ENCODE results near the gene WDFY3. TPM values are rescaled to one million over a fixed set of nuclear protein-coding genes. Genes with fewer than 3 reads are reported as not detected.
A peak's percentile ranks its signal among the peaks of the same experiment; 100 is the strongest.

Gene WDFY3
- total and polyA plus RNA-seq, 4 donors: 7.5 to 229 (median 75.8) TPM

- Histone ChIP-seq H3K4me3 (no peak overlapping the region), H3K9me3 (ENCODE audit: control insufficient read depth in 4 of 4, insufficient read depth in 3 of 4, low read length in 3 of 4) (no peaks in the 10 kb centered on the region), H3K9ac (ENCODE audit: insufficient read depth in 1 of 2, low read length in 2 of 2) (no peak overlapping the region), H3K36me3 (ENCODE audit: control insufficient read depth in 4 of 4, insufficient read depth in 4 of 4, low read length in 4 of 4) (peaks cover 17 to 47% (median 31%) of the 10 kb centered on the region in 4 donors), H3K4me1 (ENCODE audit: control insufficient read depth in 5 of 5, insufficient read depth in 5 of 5, low read length in 5 of 5) (no peaks in the 10 kb centered on the region), H3K27ac (ENCODE audit: low read depth in 1 of 2, low read length in 1 of 2) (no peak overlapping the region), H3K27me3 (ENCODE audit: control insufficient read depth in 3 of 3, insufficient read depth in 3 of 3, low read length in 2 of 3) (no peaks in the 10 kb centered on the region)
- no peak for ATAC-seq (ENCODE audit: insufficient read depth, low FRiP score)
- no peak for DNase-seq
- 94 to 96% methylated on average over 3 of the region's 3 CpGs for WGBS, 2 donors
- no peak for TF ChIP-seq CTCF (IDR thresholded peaks at IDR 0.05; ENCODE audit: control extremely low read depth, extremely low read depth)
Observed at GRCh38 chr4:84780719-84781118, 185.8 kb downstream of the WDFY3 start.

DNA sequence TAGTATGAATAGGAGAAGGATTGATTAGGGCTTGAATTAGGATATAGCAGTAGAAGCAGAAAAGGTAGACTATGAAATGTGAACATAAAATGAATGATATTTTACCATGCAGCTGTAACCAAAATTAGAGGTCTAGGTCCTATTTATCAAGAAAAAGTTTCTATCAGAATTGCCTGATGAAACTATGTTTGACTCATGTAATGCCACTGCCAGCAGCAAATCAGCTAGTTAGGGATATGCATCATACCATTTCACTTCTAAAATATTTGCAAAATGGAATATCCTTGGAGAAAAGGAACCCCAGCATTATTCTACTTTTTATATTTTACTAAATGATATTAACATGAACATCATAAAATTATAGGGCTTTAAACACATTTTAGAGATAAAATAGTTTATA, 188.4 kb downstream of the WDFY3 start:
- ATAC-seq (ENCODE audit: insufficient read depth, low FRiP score): no peak
- H3K9me3 ChIP-seq (ENCODE audit: control insufficient read depth in 4 of 4, insufficient read depth in 3 of 4, low read length in 3 of 4): no peaks in the 10 kb centered on the region
- no peak overlapping the region for H3K27ac ChIP-seq (ENCODE audit: low read depth in 1 of 2, low read length in 1 of 2)
- DNase-seq: no peak
- H3K36me3 ChIP-seq (ENCODE audit: control insufficient read depth in 4 of 4, insufficient read depth in 4 of 4, low read length in 4 of 4): peaks cover 8 to 47% (median 24%) of the 10 kb centered on the region in 4 donors
- no peaks in the 10 kb centered on the region for H3K27me3 ChIP-seq (ENCODE audit: control insufficient read depth in 3 of 3, insufficient read depth in 3 of 3, low read length in 2 of 3)
- H3K9ac ChIP-seq (ENCODE audit: insufficient read depth in 1 of 2, low read length in 2 of 2): no peak overlapping the region
- no peaks in the 10 kb centered on the region for H3K4me1 ChIP-seq (ENCODE audit: control insufficient read depth in 5 of 5, insufficient read depth in 5 of 5, low read length in 5 of 5)
- H3K4me3 ChIP-seq: no peak overlapping the region
- no peak for TF ChIP-seq CTCF (IDR thresholded peaks at IDR 0.05; ENCODE audit: control extremely low read depth, extremely low read depth)

DNA sequence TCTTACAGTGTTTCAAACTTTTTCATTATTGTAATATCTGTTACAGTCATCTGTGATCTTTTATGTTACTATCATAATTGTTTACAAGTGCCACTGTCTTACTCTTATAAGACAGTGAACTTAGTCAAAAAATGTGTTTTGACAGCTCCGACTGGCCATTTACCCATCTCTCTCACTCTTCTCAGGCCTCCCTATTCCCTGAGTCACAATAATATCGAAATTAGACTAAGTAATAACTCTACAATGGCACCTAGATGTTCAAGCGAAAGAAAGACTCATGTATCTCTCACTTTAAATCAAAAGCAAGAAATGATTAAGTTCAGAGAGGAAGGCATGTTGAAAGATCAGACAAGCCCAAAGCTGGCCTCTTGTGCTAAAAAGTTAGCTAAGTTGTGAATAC, 199.3 kb downstream of the WDFY3 start:
- ATAC-seq (ENCODE audit: insufficient read depth, low FRiP score) (no peak), DNase-seq (no peak)
- Histone ChIP-seq H3K27ac (ENCODE audit: low read depth in 1 of 2, low read length in 1 of 2) (no peak overlapping the region), H3K4me3 (no peak overlapping the region), H3K4me1 (ENCODE audit: control insufficient read depth in 5 of 5, insufficient read depth in 5 of 5, low read length in 5 of 5) (no peaks in the 10 kb centered on the region), H3K9me3 (ENCODE audit: control insufficient read depth in 4 of 4, insufficient read depth in 3 of 4, low read length in 3 of 4) (no peaks in the 10 kb centered on the region), H3K27me3 (ENCODE audit: control insufficient read depth in 3 of 3, insufficient read depth in 3 of 3, low read length in 2 of 3) (no peaks in the 10 kb centered on the region), H3K9ac (ENCODE audit: insufficient read depth in 1 of 2, low read length in 2 of 2) (no peak overlapping the region), H3K36me3 (ENCODE audit: control insufficient read depth in 4 of 4, insufficient read depth in 4 of 4, low read length in 4 of 4) (peaks cover 4 to 15% (median 10%) of the 10 kb centered on the region in 4 donors)
- 90 to 96% methylated on average over 3 of the region's 3 CpGs for WGBS, 2 donors
- no peak for TF ChIP-seq CTCF (IDR thresholded peaks at IDR 0.05; ENCODE audit: control extremely low read depth, extremely low read depth)

- Histone ChIP-seq H3K36me3 (ENCODE audit: control insufficient read depth in 4 of 4, insufficient read depth in 4 of 4, low read length in 4 of 4) (peaks cover 16 to 40% (median 21%) of the 10 kb centered on the region in 4 donors), H3K9ac (ENCODE audit: insufficient read depth in 1 of 2, low read length in 2 of 2) (no peak overlapping the region), H3K27ac (ENCODE audit: low read depth in 1 of 2, low read length in 1 of 2) (peak overlapping the region in 1 of 2 donors; percentile 52), H3K9me3 (ENCODE audit: control insufficient read depth in 4 of 4, insufficient read depth in 3 of 4, low read length in 3 of 4) (no peaks in the 10 kb centered on the region), H3K4me1 (ENCODE audit: control insufficient read depth in 5 of 5, insufficient read depth in 5 of 5, low read length in 5 of 5) (no peaks in the 10 kb centered on the region), H3K27me3 (ENCODE audit: control insufficient read depth in 3 of 3, insufficient read depth in 3 of 3, low read length in 2 of 3) (no peaks in the 10 kb centered on the region), H3K4me3 (no peak overlapping the region)
- TF ChIP-seq CTCF (IDR thresholded peaks at IDR 0.05; ENCODE audit: control extremely low read depth, extremely low read depth): no peak
- ATAC-seq (ENCODE audit: insufficient read depth, low FRiP score): no peak
- DNase-seq: peak in 1 of 3 donors; percentile 5
- 34 to 52% methylated on average over 7 of the region's 7 CpGs for WGBS, 2 donors
Observed at GRCh38 chr4:84753321-84753972, 213.0 kb downstream of the WDFY3 start.
